ENCODE data around the gene IGF2R.
"Not testable (repeated sequence)": the region's sequence is repeated elsewhere in the genome, so short reads cannot be mapped to it uniquely, and the experiment has no call there.

The IGF2R gene, protein sequence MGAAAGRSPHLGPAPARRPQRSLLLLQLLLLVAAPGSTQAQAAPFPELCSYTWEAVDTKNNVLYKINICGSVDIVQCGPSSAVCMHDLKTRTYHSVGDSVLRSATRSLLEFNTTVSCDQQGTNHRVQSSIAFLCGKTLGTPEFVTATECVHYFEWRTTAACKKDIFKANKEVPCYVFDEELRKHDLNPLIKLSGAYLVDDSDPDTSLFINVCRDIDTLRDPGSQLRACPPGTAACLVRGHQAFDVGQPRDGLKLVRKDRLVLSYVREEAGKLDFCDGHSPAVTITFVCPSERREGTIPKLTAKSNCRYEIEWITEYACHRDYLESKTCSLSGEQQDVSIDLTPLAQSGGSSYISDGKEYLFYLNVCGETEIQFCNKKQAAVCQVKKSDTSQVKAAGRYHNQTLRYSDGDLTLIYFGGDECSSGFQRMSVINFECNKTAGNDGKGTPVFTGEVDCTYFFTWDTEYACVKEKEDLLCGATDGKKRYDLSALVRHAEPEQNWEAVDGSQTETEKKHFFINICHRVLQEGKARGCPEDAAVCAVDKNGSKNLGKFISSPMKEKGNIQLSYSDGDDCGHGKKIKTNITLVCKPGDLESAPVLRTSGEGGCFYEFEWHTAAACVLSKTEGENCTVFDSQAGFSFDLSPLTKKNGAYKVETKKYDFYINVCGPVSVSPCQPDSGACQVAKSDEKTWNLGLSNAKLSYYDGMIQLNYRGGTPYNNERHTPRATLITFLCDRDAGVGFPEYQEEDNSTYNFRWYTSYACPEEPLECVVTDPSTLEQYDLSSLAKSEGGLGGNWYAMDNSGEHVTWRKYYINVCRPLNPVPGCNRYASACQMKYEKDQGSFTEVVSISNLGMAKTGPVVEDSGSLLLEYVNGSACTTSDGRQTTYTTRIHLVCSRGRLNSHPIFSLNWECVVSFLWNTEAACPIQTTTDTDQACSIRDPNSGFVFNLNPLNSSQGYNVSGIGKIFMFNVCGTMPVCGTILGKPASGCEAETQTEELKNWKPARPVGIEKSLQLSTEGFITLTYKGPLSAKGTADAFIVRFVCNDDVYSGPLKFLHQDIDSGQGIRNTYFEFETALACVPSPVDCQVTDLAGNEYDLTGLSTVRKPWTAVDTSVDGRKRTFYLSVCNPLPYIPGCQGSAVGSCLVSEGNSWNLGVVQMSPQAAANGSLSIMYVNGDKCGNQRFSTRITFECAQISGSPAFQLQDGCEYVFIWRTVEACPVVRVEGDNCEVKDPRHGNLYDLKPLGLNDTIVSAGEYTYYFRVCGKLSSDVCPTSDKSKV (N-terminal part only)

DNA sequence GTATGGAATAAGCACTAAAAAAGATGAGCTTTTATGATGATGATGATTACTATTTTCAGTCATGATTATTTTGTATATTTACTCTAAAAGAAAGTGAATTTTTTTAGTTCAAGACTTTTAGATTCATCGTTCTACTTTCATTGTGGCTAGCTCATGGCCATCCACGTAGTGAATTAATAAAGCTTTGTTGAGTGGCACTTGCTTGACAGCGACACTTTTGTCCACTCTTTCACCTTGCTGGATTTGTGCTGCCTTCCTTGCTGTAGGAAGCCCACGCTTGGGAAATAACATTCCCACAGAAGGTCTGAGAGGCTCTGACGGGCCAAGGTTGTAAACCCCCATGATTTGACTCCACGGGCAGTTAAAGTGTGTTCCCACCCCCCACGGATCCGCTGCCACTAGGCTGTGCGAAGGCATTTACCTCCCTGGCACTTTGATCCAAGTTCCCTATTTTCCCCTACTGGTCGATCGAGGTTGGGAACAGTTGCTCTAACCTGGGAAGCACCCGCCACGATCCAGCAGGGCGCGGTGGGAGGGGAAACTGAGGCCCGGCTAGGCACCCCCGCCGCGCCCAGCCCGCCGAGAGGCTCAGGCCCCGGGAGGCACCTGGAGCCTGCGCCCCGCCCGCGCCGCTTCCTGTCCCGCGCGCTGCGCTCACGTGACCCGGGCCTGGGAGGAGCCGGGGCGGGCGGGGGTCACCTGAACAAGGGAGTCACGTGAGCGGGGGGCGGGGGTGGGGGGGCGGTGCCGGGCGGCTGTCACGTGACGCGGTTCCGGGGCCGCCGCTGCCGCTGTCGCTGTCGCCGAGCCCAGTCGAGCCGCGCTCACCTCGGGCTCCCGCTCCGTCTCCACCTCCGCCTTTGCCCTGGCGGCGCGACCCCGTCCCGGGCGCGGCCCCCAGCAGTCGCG lies at the start of gene IGF2R:
TSS of gene IGF2R (plus strand) at position 788 of the 909 bp plus-strand sequence. CDS start 165 bp downstream, outside the sequence.
- peak; percentile 24 for DNase-seq

DNA sequence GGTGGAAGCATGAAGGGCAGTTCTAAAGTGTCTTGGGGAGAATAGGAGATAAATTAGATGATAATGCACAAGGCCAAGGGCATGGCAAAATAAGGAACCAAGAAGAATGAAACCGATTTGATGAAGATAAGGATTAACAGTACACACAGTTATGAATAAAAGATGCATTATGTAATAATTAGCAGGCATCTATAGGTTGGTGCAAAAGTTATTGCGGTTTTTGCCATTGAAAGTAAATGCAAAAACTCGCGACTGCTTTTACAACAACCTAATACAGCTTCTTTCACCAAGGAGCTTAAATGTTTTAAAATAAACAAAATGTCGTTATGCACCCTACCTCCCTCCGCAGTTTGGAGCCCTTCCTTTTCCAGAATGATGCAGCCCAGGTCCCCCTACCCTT lies 49.1 kb upstream of the IGF2R start:
- no peak for DNase-seq

DNA sequence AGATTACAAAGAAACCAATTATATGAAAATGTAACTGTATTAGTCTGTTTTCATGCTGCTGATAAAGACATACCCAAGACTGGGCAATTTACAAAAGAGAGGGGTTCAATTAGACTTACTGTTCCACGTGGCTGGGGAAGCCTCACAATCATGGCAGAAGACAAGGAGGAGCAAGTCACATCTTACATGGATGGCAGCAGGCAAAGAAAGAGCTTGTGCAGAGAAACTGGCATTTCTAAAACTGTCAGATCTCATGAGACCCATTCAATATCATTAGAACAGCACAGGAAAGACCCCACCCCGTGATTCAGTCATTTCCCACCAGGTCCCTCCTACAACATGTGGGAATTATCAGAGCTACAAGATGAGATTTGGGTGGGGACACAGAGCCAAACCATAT lies 44.7 kb upstream of the IGF2R start:
- not testable (repeated sequence) for DNase-seq

DNA sequence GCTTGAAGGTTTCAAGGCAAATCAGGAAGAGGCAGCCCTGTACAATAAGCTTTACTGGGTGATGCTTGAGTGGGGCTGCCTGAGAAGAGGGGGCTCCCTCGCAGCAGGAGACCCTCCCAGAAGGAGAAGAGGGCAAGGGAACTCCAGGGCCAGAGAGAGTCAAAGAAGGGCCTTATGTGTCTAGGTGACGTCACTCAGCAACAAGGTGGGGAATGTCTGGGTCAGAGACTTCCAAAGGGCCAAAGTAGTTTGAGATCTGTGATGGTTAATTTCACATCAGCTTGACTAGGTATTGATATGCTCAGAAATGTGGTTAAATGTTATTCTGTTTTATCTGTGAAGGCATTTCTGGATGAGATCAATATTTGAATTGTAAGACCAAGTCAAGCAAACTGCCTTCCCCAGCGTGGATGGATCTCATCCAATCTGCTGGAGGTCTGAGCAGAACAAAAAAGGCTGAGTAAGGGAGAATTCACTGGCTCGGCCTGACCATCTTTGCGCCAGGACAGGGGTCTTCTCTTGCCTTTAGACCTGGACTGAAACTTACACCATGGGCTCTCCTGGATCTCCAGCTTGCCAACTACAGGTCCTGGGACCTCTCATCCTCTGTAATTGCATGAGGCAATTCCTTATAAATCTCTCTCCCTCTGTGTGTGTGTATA lies 42.2 kb upstream of the IGF2R start:
- no peak for DNase-seq

DNA sequence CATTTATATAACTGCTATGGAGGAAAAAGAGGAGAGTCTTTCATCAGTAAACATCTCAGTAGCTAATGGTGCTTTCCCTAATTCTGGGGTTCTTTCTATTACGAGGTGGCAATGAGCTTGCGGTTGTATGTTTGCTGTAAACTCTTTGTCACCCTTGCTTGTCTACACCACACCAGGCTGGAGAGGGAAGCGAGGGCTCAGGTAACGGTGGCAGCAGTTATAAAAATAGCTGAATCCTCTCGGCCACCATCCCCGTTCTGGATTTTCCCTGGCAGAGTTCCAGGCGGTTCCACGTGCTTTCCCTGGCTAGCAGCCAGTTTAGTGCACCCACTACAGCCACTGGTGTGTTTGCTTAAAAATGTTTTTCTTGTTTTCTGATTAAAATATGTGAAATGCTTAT lies 39.1 kb upstream of the IGF2R start:
- DNase-seq: no peak

DNA sequence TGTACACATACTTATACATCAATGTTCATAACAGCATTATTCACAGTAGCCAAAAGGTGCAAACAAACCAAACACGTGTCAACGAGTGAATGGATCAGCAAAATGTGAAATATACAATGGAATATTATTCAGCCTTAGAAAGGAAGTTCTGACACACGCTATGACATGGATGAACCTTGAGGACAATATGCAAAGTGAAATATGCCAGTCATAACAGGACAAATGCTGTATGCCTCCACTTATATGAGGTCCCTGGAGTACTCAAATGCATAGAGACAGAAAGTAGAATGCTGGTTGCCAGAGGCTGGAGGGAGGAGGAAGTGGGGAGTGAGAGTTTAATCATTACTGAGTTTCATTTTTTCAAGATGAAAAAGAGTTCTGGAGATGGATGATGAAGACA lies 37.8 kb upstream of the IGF2R start:
- no peak for DNase-seq

DNA sequence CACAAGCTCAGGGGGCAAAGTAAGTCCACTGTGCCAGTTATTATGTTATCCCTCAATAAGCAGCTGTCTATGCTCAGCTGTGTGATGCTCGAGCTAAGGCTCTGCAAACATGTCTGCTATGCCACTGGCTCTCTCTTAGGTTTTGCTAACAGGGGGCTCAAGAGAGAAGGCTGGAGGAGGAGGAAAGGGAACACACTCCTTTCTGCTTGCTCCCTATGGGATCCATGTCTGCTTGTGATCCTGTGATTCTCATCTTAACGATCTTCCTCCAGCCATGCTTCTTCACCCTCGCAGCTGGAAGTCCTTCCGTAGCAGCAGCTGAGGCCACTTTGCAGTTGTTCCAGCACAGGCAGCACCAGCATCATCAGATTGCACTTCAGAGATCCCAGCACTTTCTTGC lies 37.0 kb upstream of the IGF2R start:
- no peak for DNase-seq

DNA sequence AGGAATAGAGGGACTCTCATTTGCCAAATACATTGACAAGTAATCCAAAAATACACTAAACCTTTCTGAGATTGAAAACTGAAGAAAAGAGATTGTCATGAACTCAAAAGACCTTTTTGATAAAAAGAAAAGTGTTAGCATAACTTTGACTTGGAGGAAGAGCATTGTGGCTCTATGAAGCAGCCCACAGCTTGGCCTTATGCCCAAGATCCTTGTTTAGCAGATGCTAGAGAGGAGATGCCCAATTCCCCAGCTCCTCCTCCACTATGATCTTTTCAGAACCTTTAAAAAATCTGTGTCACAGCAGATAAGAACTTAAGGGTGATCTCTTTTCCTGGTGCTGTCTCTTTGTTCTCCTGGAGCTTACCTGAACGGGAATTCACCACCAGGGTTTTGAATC lies 35.8 kb upstream of the IGF2R start:
- no peak for DNase-seq

DNA sequence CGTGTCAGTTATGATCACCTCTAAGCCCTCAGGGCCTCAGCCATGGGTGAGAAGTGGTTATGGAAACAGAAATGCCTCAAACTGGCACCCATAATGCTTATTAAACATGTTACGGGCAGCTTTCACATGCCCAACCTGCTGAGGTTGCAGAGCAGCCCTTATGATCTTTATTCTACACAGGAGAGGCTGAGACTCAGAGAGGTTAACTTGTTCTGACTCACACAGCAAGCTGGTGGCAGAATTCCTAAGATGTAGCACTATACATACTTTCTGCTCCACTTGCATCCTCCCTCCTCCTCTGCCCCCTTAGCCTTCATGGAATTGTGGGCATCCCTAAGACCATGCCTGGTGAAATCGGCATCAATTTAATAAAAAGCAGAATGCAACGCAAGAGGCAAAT lies 34.7 kb upstream of the IGF2R start:
- DNase-seq: no peak

DNA sequence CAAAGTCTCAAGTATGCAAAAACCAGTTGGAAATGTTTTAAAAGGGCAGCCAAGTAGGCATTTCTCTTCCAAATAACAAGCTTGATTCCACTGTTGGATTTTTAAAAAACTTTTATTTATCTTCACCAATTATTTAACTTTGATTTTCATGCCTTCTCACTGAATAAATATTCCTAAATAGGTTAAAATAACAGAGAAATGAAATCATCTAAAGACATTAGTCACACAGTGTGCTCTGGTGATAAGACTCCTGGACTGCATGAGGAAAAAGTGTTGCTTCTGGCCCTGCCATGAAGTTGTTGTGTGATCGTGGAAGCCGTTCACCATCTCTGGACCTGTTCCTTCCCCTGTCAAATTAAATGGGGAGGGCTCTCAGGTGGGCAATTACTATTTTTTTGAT lies 33.8 kb upstream of the IGF2R start:
- DNase-seq: no peak

DNA sequence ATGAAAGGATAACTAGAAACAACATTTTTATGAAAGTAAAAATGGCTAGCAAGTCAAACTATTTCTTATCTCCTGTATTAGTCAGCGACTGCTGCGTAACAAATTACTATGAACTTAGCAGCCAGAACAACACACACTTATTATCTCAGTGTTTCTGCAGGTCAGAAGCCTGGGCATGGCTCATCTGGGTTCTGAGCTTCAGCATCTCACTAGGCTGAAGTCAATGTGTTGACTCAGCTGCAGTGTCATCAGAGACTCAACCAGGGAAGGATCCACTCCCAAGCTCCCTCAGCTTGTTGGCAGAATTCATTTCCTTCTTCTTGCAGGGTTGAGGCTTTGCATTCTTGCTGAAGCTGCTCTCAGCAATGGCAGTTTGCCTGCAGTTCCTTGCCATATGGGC lies 33.2 kb upstream of the IGF2R start:
- no peak for DNase-seq

DNA sequence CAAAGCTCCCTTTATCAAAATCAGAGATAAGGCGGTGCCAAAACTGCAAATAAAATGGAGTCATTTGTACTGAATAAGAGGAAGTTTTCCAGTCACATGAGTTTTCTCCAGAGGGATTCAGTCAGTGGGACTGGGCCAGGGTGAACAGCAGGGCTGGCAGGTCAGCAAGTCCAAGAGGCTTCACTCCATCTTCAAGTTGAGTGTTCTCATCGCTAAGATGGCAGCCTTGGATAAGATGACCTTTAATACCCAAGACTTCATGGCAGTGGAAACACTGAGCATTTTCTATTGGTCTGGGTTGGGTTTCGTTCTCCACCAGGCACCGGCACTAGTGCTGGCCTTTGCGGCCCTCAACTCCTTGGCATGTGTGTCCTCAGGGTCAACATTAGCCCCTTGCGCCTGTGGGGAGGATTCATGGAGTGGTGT lies 29.3 kb upstream of the IGF2R start:
- no peak for DNase-seq

DNA sequence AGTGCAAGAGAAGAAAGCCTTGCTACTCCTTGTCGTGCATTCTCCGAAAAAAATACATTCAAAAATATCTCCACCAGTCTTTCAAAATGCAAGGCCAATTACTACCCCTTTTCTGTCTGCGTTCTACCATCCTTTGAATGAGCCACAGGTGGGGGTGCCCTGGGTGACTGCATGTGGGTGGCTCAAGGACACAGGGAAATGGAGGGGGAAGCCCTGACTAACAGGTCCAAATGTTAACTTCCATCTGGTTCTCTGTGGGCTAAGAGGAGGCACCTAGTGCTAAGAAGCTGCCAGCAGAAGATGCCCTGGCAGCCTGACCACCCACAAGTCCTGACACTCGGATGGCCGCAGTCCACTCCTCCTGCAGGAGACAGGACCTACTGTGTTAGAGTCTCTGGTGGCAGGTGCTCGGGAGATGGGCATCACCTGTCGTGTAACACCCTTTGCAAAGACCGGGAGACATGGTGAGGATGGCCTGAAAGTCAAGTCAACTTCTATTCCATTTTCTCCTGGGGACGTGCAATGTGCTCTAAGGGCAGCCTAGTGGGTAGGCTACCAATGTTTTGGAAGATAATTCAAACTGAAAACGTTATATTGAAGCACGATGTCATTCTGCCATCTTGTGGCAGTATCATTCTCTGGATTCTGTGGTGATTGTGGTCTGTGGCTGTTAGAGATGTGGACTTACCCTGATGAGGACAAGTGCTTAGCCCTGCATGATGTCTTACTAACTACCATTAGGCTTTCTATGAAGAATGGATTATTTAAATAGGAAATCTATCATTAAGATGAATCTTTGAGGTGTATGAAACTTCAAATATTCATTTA lies 27.4 kb upstream of the IGF2R start:
- DNase-seq: no peak

DNA sequence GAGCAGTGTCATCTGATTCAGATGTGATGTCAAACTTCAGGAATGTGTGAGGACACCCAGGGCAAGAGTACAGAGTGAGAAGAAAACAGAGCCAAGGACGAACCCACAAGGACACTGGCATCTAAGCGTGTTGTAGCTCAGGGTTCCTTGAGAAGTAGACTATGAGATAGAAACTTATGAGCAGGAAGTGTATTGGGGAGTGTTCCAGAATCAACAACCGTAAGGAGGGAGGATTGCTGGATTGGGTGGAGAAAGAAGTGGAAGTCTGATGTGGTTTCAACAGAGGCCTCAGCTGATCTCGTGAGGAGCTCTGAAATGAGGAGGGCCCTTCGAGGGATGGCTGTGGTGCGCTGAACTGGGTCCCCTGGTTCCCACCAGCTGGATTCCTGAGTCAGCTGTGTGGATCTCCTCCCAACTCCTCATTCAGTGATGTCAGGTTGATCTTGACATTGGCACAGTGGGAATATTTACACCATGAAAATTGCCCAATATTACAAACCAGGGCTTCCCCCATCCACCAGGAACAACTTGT lies 25.7 kb upstream of the IGF2R start:
- DNase-seq: no peak

DNA sequence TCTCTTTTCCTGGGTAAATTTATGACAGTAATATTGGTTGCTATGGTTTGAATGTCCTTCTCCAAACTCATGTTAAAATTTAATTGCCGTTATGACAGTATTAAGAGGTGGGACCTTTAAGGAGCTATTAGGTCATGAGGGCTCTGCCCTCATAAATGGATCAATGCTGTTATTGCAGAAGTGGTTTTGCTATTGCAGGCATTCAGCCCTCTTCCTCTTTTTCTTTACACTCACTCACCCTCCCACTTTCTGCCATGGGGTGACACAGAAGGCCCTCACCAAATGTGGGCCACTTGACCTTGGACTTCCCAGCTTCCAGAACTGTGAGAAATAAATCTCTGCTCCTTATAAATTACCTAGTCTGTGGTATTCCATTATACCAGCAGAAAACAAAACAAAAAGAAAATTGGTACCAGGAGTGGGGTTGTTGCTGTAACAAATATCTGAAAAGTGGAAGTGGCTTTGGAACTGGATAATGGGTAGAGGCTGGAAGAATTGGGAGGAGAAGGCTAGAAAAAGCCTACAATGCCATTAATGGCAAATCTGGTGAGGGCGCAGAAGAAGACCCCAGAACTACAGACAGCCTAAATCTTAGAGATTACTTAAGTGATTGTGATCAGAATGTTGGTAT lies 24.8 kb upstream of the IGF2R start:
- no peak for DNase-seq

DNA sequence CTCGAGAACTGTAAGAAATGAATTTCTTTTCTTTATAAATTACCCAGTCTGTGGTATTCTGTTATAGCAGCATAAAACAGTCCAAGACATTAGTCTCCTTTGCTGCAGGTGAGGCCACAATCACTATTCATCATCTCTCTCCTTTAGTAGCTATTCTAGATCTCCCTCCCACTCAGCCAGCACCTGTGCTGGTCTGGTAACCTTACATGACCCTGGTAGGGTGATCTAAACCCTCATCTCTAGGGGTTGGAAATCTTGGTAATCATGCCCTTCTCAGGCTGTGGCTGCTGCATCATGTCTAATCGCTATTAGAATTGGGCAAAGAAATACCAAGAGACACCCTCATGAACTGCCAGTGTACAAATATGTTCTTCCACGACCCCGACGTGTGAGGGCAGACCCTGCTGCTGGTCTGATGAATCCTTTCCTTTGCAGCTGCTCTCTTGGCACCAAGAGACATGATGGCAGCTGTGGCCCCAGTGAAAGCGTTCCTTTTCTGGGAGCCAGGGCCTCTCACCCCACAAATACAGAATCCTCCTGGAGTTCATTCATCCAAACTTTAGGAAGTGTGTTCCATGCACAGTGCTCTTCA lies 23.0 kb upstream of the IGF2R start:
- DNase-seq: no peak

DNA sequence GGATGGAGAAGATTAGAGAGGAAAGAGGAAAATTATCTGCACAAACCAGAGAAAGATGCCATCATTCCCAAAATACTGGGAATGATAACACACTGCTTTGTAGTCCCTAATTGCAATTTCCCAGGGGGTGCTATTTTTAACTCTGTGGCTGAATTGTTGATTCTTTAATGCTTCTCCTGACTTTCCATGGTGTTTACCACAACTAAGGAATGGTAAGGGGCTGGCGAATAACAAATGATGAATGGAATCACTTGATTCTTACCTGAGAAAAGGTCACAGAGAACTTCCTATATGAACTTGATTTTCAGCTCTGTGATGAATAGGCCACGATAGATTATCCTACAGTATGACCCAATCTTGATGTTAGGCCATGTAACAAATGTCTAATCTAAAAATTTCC lies 22.0 kb upstream of the IGF2R start:
- DNase-seq: no peak

DNA sequence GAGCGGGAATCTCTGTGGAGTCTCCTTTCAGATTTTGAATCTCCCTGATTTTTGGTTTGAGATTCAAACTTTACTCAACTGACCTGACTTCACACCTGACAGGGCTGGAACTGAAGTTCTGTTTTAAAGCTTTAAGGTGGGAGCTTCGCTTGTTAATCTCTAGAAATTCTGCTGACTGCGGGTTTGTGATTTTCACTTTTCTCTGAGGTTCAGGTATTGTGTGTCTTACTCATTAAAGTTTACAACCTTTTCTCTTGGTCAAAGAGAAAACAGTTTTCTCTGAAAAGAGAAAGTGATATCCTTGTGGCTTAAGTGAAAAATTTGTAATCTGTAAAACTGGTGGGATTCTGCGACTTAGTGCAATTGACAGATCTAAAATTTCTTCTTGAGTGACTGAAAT lies 20.7 kb upstream of the IGF2R start:
- no peak for DNase-seq

DNA sequence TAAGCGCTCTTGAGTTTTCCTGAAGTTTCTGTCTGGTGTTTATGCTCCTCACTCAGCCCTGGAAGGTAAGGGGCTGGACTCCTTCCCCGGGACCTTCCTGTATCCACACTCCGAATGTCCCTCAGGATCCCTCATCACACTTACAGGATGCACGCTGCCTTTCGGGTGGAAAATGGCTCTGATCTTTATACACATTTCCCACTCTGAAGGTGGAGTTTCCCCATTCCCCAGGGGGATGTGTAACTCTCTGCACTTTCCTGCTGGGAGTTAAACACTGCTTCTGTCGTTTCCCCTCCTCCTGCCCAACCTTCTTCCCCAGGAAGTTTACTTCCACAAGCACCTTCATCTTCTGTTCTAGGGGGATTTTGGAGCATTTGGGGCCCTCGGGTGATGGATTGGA lies 17.1 kb upstream of the IGF2R start:
- DNase-seq: no peak
